Activated effector memory CD4-positive, alpha-beta T cell treated with anti-CD3 and anti-CD28 coated beads, Interleukin-2, amount 50 U/mL, for 16 hours (primary cell): Measurements from ENCODE around the gene DPF3.

ENCODE experiments used
- DNase-seq: peaks from one replicate; pipeline ENCODE4 v3.0.0-alpha.2; 2020

The DPF3 gene

DNA sequence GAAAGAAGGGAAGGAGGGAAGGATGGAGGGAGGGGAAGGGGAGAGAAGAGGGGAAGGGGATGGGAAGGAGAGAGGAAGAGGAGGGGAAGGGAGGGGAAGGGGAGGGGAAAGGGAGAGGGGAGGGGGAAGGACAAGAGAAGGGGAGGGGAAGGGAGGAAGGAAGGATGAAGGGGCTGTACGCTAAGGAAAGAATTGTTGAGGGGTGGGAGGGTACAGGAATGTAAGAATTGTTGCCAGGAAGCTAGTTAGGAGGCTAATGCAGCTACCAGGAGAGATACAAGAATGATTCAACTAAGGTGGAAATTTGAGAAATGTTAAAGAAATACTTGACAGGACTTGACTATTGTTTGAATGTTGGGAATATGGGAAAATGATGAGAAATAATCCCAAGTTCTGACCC lies 261.2 kb downstream of the DPF3 start:
- DNase-seq: no peak

DNA sequence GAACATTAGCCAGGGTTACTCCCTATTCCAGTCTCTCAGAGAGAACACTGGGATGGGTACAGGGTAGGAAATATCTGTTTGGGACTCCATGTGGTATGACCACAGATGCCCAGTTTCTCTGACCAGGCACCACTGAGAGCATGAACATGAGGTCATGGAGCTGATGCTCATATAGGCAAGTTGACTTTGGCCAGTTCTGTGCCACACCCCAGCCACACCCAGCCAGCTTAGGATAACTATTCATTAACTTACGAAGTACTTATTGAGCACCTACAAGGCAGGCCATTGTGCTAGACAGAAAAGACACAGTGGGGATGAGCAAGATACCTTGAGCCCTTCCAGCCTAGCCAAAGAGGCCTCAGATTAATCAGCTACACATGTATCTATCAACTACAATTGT lies 262.5 kb downstream of the DPF3 start:
- no peak for DNase-seq

DNA sequence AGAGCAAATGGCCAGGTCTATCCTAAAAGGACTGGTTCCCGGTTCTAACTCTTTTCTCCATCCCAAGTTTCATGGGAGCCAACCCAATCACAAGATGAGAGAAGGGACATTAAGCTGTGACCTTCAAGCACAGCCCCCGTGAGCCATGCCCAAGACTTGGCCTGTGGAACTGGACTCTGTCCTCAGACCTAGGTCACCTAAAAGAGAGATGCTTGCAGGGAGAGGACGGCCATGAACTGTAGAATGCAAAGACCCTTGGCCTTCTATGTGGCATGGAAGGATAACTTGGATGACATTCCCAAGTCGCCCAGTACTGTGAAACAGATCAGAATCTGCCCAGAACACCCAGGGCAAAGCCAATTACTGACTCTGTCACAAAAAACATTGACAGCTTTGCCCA lies 263.5 kb downstream of the DPF3 start:
- DNase-seq: no peak

DNA sequence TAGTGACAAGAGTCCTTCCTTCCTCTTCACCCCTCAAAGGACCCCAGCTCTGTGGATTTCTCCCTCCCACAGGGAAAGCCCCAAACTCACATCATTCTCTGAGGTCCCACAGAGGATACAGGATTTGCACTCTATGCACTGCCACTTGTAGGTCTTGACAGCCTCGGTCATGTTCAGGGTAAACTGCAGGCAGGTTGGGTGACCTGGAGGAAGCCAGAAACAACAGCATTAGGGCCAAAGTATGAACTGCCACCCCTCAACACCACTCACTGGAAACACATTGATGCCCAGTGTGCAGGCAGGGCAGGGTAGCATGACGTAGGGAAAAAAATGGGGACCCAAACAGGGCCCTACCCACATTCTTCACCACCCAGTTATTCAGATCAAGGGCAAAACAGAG lies 264.4 kb downstream of the DPF3 start:
- DNase-seq: no peak

DNA sequence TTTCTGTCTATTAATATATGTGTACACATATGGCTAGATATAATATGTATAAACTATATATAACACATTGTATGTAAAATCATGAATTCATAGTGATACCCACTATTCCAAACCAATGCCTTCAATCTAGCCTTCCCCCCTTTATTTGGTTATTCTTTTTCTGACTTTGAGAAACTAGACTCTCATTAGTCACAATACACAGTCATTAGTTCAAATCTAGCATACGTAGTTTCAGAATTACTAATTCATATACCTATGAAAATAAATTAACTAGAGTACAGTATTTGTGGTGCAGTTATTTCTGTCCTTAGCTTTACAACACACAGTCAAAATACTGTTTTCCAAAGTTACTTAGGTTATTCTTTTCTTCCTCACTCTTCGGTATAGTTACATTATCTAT lies 268.2 kb downstream of the DPF3 start:
- DNase-seq: no peak

DNA sequence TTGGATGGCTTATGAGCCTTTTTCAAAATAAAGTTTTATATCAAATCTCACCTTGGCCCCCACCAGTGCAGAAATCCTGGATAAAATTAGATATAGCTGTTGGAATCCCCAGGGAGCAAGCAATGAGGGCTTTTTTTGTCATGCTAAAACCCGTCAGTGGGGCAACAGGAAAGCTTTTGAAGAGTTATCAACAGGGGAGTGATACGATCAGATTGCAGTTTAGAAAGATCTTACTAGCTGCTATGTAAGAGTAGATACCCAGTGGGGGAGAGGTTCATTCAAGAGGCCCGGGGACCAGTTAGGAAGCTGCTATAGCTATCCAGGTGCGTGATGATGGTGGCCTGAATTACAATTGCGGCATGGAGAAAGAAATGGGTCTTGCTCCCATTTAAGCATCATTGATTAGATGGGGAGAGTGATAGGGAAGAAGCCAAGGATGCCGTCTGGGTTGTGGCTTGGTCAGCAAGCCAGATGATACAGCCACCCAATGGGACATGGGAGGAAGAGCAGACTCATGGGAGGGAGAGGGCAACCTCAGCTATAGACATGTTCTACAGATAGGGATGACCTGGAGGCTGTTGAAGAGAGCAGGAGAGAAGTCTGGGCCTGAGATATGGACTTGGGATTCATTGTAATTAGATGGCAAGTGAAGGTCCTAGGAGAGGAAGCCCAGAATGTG lies 272.4 kb downstream of the DPF3 start:
- DNase-seq: no peak

DNA sequence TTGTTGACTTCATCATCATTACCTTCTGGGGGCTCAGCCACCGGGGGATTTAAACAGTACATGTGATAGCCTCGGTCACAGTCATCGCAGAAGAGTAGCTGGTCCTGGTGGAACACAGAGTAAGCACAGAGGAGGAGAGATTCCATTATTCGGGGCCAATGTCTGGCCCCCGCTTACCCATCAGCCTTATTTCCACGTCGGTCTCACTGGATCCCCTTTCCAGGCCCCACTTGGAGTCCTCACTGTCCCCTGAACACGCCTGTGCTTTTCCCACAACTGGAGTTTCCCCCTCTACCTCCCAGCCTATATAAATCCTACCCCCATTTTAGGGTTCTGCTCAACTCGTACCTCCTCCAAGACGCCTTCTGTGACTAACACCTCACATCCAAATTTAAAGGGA lies 274.0 kb downstream of the DPF3 start:
- no peak for DNase-seq

DNA sequence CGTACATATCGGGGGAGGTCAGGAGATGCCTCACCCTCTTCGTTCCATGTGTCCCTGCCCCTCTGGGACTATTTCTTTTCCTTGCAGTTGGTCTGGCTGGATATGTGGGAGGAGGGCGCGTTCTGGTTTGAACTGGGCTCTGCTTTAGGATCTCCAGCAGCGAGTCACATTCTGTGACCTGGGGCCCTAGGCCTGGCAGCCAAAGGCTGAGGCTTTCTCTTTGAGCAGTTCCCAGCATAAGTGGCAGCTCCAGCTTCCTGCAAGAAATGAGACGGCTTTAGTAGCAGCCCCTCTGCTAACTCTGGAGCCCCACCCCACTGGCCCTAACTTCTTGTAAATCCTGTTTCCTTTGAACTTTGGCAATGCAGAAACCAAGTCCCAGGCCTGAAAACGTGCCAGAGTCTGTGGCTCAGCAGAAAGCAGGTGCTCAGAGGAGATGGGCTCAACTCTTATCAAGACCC lies 274.8 kb downstream of the DPF3 start:
- DNase-seq: no peak

DNA sequence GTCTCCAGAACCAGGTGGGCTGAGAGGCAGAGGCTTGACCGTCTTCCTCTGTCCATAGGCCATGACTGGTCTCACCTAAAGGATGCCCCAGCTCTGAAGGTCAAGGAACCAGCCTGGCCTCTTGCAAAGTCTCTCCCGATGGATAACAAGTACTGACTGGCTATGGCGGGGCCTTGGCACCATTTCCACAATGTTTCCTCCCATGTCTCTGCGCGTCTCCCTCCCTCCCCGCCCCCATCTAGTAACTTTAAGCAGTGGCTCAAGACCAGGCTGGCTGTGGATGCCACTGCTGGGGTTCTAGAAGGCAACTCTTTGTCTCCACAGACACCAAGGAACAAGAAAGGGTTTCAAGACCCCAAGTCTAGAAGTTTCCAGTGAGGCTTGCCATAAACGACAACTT lies 275.5 kb downstream of the DPF3 start:
- no peak for DNase-seq

DNA sequence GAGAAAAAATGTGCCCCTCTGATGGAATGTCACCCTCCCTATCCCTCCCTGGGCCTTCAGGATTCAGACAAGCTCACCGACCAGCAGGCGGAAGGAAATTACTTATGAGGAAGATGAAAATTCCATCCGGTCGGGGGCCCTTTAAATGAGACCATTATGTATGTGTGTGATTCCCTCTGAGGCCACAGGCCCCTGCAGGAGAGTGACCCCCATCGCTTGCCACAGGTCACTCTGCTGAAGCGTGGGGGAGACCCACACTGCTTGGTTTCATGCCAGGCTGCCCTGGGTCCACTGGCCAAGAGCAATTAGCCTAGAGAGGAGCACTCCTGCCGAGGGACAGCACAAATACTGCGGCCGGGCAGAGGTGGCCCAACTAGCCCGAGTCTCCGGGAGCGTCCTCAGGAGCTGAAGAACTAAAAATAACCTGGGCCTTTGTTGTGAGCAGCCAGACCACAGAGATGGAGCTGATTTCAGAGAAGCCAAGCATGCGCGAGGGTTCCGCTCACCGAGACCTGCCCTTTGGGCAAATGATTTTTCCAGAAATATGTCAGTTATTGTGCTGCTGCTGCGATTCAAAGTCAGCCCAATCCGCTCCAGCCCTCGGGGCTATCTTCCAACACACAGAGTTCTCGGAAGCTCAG lies 276.4 kb downstream of the DPF3 start:
- no peak for DNase-seq

DNA sequence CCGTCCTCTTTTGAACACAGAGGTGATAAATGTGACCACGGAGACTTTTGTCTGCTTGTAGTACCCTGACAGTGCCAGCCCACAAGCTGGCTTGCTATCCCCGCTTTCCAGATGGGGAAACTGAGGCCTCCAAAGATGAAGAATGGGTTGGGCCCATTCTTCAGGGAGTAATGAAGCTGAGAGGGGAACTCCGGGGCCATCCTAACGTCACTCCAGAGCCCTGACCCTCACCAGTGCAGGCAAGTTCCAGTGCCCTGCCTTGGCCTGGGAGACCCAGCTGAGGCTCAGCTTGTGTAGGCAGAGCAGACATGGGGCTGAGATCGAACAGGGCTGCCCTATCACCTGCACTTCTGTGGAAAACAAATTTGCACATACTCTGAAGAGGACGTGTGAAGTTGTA lies 277.1 kb downstream of the DPF3 start:
- no peak for DNase-seq

DNA sequence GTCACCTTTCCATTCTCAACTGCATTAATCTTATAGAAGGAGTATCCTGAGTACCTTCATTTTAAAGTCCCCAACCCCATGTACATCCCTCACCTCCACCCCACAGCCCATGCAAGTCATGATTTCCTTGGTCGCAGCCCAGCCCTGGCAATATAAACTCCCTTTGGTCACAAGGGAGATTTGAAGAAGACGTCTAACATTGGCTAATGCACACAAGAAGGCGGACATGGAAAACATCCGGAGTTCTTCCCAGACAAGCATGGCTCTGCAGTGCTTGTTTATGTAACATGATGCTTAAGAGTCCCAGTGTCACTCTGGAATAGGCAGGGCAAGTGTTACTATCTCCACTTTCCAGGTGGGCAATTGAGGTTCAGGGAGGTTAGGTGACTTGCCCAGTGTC lies 277.6 kb downstream of the DPF3 start:
- no peak for DNase-seq

DNA sequence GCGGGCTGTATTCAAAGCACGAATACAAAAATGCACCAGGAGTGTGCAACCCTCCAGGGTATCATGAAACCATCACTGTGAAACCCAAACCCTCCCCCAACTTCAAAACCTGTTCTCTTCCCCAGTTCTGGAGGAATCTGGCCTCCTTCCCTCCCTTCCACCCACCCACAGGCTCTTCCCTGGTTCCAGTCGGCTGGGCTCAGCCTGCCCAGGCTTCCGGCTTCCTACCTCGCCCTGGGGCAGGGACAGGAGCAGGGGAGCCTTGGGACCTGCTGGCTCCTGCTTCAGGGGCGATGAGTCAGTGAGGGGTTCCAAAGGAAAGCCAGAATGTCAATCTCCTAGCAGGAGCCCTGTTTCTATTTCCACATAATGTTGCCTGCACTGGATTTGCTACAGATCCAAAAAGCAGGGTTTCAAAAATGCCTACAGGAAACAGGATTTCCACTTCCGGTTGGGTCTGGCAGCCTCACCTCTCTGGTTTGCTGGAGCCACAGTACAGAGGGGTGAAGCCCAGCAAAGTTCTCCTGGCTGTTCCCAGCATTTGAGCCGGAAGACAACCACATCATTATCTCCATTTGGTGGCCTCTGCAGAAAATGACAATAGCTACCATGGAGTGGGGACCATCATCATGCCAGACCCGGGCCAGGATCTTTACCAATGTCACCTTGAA lies 278.3 kb downstream of the DPF3 start:
- no peak for DNase-seq

DNA sequence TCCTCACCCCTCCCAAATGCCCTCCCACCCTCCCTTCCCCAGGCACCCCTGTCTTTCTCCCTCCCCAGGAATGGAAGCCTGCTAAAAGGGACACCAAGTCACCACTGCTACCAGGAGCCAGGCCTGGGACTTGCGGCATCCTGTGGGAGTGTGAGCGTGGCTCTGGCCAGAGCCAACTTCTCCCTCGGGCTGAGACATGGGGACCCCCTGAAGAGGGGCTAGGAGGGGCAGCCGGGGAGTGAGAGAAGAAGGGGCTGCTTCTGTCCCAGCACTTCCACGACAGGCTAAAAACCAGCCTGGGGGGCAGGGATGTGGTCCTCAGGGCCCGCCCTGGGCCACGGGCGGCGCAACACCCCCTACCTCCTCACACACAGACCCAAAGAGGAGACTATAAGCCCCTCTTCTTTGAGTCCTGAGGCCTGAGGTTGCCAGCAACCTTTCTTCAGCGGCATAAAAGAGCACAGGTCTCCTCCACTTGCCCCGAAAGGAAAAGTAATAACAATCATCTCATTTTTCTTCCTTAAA lies 278.9 kb downstream of the DPF3 start:
- DNase-seq: no peak

DNA sequence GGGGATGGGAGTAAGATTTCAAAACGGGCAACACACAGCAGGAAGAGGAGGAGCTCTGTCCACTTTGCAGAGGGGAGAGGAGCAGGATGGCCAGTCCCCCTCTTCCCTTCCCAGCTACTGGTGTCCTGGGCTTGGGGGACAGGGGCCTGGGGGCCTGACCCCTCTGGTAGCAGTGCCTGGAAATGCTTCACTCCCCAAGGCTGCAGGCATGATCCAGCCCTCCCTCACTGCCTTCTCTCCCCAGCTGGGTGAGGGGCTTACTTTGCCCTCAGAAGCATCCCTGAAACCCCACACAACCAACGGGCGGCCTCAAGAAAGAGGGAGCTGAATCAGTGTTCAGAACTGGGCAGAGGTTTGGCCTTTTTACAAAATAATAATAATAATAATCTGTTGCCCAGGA lies 279.5 kb downstream of the DPF3 start:
- no peak for DNase-seq

DNA sequence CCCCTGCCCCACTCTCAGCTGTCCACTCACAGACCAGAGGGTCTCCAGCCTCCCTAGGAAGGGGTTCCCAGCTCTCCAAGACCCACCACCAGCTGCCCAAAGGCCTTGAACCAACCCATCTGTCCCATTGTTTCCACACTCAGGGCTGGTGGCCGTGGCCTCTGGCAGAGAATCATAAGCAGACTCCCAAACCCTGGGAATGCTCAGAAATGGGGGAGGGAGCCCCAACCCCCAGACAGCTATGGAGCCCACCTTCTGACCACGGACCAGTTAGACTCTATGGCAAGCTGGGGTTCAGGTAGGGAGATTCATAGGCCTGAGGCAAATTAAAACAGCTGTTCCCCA lies 280.0 kb downstream of the DPF3 start:
- DNase-seq: no peak

DNA sequence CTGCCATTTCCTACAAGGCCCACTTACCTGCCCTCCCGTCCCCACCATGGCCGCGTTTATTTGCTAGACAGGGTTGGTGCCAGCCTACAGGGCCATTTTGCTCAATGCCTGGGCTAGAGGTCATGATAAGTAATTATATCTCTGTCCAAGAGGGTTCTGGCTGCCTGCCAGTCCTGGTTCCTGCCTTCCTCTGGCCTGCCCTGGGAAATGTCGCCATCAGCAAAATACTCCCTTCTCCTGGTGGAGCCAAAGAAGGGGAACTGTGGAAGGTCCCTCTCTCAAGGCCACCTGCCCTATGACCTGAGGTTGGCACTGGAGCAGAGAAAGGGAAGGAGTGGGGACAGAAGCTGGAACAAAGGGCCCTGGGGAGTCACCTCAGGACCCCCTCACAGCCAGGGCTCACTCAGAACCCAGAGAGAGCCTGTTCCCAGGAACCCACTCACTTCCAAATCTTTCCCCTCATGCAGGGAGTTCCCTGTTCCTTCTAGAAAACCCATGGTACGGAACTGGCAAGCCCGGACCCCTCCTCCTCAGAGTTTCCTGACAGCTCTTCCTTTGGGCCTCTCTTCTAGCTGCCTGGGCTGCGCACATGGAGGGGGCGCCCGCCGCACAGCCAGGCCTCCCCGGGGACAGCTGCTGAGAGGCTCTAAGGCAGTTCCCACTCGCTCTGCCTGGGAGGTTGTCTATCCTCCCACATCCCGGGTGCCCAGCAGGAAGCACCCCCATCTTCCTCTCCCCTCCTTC lies 280.5 kb downstream of the DPF3 start:
- DNase-seq: no peak

DNA sequence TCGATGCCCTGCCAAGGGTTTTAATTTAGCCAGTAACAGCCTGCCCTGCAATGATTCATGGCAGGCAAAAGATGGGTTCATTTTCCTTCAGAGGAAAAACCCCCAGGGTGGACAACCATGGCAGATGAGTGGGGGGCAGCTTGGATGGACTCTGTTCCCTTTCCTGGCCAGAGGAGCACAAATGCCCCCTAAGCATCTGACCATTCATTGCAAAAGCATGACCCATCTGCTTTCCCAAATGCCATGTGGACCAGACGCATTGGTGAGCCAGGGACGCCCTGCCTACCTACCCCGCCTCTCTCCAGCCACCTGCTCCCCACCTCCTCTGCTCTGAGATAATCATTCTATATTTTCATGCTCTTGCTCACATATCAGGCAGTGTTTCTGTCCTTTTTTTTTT lies 281.9 kb downstream of the DPF3 start:
- no peak for DNase-seq

DNA sequence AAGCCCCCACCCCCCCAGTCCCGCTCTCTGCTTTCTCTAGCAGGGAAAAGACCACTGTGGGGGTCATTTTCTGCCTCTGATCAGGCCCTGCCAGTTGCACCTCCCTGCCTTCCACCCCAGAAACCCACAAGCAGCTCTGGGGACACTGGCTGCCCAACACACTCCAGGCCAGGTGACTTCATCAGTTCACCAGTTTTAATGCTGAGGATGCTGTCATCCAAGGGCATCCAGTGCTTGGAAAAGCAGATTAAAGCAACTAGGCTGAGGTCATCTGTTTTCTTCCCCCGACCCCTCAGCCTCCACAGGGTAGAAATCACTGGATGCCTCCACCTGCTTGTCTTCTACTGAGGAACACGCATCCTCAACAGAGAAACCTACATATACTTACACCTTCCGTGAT lies 282.4 kb downstream of the DPF3 start:
- DNase-seq: no peak

DNA sequence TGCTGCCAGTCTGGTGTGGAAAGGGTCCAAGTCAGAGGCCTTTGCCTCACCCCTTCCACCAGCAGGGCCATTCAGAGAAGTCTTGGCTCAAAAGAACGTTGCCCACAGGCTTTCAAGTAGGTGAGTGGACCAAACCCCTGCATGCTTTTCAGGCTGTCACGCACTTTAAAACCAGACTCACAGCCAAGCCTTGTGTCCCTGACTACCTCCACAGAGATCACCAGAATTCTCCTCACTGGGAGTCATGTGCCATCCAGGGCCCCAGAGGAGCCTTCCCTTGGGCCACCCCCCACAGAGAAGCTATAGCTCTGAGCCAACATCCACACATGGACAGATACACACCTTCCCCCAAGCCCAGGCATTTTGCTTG lies 283.1 kb downstream of the DPF3 start:
- DNase-seq: no peak

DNA sequence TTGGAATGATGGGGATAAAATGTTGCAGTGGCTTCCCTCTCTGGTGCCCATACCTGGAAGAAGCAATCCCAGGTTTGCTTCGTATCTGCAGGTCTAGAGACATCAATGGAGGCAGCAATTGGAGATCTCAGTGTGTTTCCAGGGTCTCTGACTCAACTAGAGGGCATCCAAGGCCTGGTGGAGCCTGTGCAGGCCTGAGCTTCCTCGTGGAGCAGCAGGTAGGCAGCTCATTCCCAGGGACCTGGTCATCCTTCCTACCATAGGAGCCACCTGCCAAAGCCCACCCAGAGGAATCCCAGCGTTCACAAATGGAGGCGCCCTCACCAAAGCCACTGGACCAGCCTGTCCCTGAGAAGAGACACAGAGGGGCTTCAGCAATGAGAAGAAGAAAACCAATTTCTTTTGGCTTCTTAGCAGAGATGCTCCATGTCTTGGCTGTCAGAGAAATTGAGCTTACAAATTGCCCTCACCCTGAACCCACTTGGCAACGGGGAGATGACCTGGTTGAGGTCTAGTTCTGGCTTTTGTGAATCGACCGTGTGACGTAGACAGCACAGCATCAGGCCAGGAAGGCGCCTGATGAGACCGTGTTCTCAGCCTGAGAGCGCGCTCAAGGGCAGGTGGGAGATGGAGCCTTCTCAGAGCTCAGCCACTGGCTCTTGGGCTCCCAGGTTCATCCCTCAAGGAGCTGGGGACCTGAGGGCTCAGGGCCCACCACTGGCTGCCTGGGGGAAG lies 283.6 kb downstream of the DPF3 start:
- DNase-seq: no peak

DNA sequence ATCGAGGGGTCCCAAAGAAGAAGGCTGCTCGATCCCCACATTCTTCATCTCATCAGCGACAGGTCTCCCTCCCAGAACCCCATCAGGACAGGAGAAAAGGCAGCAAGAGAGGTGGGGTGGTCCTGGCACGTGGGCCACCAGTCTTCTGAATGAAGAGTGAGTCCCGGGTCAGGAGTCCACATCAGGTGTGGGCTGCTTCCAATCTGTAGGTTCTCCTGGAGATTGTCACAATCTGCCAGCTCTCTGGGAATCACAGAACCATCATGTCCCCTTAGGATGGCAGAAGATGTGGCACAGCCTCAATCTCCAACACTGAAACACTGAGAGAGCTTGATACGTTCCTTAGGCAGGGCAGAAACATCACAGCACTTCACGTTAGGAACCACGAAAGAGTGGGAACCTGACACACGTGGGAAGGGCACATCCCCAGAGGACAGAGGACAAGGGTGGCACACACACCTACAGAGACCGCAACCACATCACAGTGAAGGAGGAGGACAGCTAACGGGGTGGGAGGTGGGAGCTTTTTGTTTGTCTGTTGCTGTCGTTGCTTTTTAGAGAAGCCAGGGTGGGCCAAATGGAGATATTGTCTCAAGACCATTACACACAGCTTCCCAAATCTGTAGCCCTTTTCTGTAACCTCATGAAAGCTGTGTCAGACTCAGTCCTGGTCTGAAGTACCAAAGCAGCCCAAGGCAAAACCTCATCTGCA lies 284.5 kb downstream of the DPF3 start:
- no peak for DNase-seq
